Measurements from ENCODE around the gene TDRD3. TPM values are rescaled to one million over a fixed set of nuclear protein-coding genes. Genes with fewer than 3 reads are reported as not detected.

TDRD3 gene
- total and polyA plus RNA-seq, 2 donors (not counting 1 experiment from before 2014, with no cell fraction given): 5.6 to 23.7 TPM

GRCh38 chr13:60619461-60619860 lies 222.4 kb downstream of the TDRD3 start:
- Mint-ChIP-seq H3K27me3 (peaks cover 10% of the 10 kb centered on the region), H3K4me3 (no peak overlapping the region), H3K27ac (no peak overlapping the region), H3K4me1 (no peaks in the 10 kb centered on the region), H3K9me3 (ENCODE audit: insufficient read depth) (peaks cover 2% of the 10 kb centered on the region)
- H3K4me3 ChIP-seq (ENCODE audit: control extremely low read depth in 1 of 5, extremely low read depth in 1 of 5, insufficient read depth in 1 of 5, low read depth in 2 of 5, low read length in 4 of 5): no peak overlapping the region
- no peaks in the 10 kb centered on the region for H4K20me1 ChIP-seq (ENCODE audit: control insufficient read depth, insufficient read depth, low read length, poor library complexity, severe bottlenecking)
- H3K9ac ChIP-seq (ENCODE audit: low read length): no peak overlapping the region
- H3K9me3 ChIP-seq (ENCODE audit: control extremely low read depth in 1 of 3, control insufficient read depth in 2 of 3, insufficient read depth in 1 of 3, low read length in 2 of 3): peaks cover 0 to 3% (median 0%) of the 10 kb centered on the region in 3 donors
- H3K27me3 ChIP-seq (replicated peaks in 1 of 4; ENCODE audit: control extremely low read depth in 1 of 4, control insufficient read depth in 3 of 4, insufficient read depth in 4 of 4, low read length in 3 of 4): no peaks in the 10 kb centered on the region
- ChIA-PET POLR2A (no interaction called here), CTCF (no interaction called here)
- no peak for ATAC-seq (ENCODE audit: low read depth)
- H3K4me2 ChIP-seq (replicated peaks; ENCODE audit: low read depth, low read length, poor library complexity, severe bottlenecking): no peak overlapping the region
- H3K4me1 ChIP-seq (ENCODE audit: control insufficient read depth in 2 of 2, insufficient read depth in 2 of 2, low read length in 2 of 2): no peaks in the 10 kb centered on the region
- H3K27ac ChIP-seq (ENCODE audit: low read length in 2 of 2): no peak overlapping the region
- intact Hi-C loops (cut with micrococcal nuclease): no loop called here
- no peak for DNase-seq
- WGBS (ENCODE audit: insufficient coverage): no CpG with 5 or more reads among the region's 2 CpGs
- no peaks in the 10 kb centered on the region for H3K79me2 ChIP-seq (ENCODE audit: control insufficient read depth, insufficient read depth, low read length)
- H3K36me3 ChIP-seq (replicated peaks in 1 of 2; ENCODE audit: control extremely low read depth in 1 of 2, control insufficient read depth in 1 of 2, extremely low read depth in 1 of 2, insufficient read depth in 2 of 2, low read length in 1 of 2): no peaks in the 10 kb centered on the region
- H2AFZ ChIP-seq (ENCODE audit: insufficient read depth, low read depth, low read length, poor library complexity, severe bottlenecking): no peak overlapping the region
- TF ChIP-seq CTCF (IDR thresholded peaks at IDR 0.05) (no peak), EZH2 (IDR thresholded peaks at IDR 0.05; ENCODE audit: borderline replicate concordance, insufficient read depth, low read depth, low read length, poor library complexity, severe bottlenecking) (no peak)

GRCh38 chr13:60620611-60621395 lies 223.8 kb downstream of the TDRD3 start:
- H3K4me2 ChIP-seq (replicated peaks; ENCODE audit: low read depth, low read length, poor library complexity, severe bottlenecking): no peak overlapping the region
- DNase-seq (no peak), ATAC-seq (ENCODE audit: low read depth) (no peak)
- no peaks in the 10 kb centered on the region for H3K9me3 Mint-ChIP-seq (ENCODE audit: insufficient read depth)
- intact Hi-C loops (cut with micrococcal nuclease): no loop called here
- CTCF ChIA-PET: no interaction called here
- H3K27ac Mint-ChIP-seq: no peak overlapping the region
- no CpG with 5 or more reads among the region's 5 CpGs for WGBS (ENCODE audit: insufficient coverage)
- H3K4me1 Mint-ChIP-seq: no peaks in the 10 kb centered on the region
- no peak overlapping the region for H3K9ac ChIP-seq (ENCODE audit: low read length)
- POLR2A ChIA-PET: no interaction called here
- no peaks in the 10 kb centered on the region for H4K20me1 ChIP-seq (ENCODE audit: control insufficient read depth, insufficient read depth, low read length, poor library complexity, severe bottlenecking)
- H3K4me3 Mint-ChIP-seq: no peak overlapping the region
- H3K27me3 Mint-ChIP-seq: peaks cover 8% of the 10 kb centered on the region
- no peak overlapping the region for H2AFZ ChIP-seq (ENCODE audit: insufficient read depth, low read depth, low read length, poor library complexity, severe bottlenecking)
- H3K4me1 ChIP-seq (ENCODE audit: control insufficient read depth in 2 of 2, insufficient read depth in 2 of 2, low read length in 2 of 2): no peaks in the 10 kb centered on the region
- no peaks in the 10 kb centered on the region for H3K36me3 ChIP-seq (replicated peaks in 1 of 2; ENCODE audit: control extremely low read depth in 1 of 2, control insufficient read depth in 1 of 2, extremely low read depth in 1 of 2, insufficient read depth in 2 of 2, low read length in 1 of 2)
- H3K9me3 ChIP-seq (ENCODE audit: control extremely low read depth in 1 of 3, control insufficient read depth in 2 of 3, insufficient read depth in 1 of 3, low read length in 2 of 3): peaks cover 0 to 3% (median 0%) of the 10 kb centered on the region in 3 donors
- H3K27me3 ChIP-seq (replicated peaks in 1 of 4; ENCODE audit: control extremely low read depth in 1 of 4, control insufficient read depth in 3 of 4, insufficient read depth in 4 of 4, low read length in 3 of 4): no peaks in the 10 kb centered on the region
- TF ChIP-seq CTCF (IDR thresholded peaks at IDR 0.05) (no peak), EZH2 (IDR thresholded peaks at IDR 0.05; ENCODE audit: borderline replicate concordance, insufficient read depth, low read depth, low read length, poor library complexity, severe bottlenecking) (no peak)
- H3K4me3 ChIP-seq (ENCODE audit: control extremely low read depth in 1 of 5, extremely low read depth in 1 of 5, insufficient read depth in 1 of 5, low read depth in 2 of 5, low read length in 4 of 5): no peak overlapping the region
- no peaks in the 10 kb centered on the region for H3K79me2 ChIP-seq (ENCODE audit: control insufficient read depth, insufficient read depth, low read length)
- no peak overlapping the region for H3K27ac ChIP-seq (ENCODE audit: low read length in 2 of 2)

Data from B cell (primary cell).